Fibroblast of pulmonary artery (primary cell): ENCODE measurements around the gene ST7.

Source experiments
- DNase-seq: peaks from one replicate; pipeline ENCODE4 v3.0.0-alpha.2; 2010; ENCODE audit warnings: low read depth
- H3K4me3 ChIP-seq: replicated peaks from 2 replicates; pipeline ENCODE4 v1.5.1; 2011; ENCODE audit warnings: low read depth, mild to moderate bottlenecking, control low read depth, low read length, moderate library complexity
- TF ChIP-seq, protein P1 (sequence below): IDR thresholded peaks from 2 replicates; pipeline ENCODE4 v1.5.1; 2011; ENCODE audit warnings: mild to moderate bottlenecking, control low read depth, low read length, inconsistent platforms; ENCODE audit errors: missing control alignments

The ST7 gene

DNA sequence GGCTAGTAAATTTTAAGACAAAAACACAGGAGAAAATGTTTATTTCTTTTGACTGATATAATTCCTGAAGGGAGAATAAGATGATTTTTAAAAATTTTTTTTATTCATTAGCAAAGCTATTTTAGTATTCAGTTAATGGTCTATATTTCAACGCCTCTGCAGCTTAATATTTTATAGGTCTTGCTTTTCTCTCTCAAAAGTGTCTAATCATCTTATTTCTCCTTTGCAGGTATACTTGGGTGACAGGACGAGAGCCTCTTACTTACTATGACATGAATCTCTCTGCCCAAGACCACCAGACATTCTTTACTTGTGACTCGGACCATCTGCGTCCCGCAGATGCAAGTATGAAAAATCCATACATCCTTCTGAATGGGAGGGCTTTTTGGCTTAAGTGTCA is 177.0 kb downstream of the ST7 start:
- no peak overlapping the region for H3K4me3 ChIP-seq
- TF ChIP-seq, protein P1, sequence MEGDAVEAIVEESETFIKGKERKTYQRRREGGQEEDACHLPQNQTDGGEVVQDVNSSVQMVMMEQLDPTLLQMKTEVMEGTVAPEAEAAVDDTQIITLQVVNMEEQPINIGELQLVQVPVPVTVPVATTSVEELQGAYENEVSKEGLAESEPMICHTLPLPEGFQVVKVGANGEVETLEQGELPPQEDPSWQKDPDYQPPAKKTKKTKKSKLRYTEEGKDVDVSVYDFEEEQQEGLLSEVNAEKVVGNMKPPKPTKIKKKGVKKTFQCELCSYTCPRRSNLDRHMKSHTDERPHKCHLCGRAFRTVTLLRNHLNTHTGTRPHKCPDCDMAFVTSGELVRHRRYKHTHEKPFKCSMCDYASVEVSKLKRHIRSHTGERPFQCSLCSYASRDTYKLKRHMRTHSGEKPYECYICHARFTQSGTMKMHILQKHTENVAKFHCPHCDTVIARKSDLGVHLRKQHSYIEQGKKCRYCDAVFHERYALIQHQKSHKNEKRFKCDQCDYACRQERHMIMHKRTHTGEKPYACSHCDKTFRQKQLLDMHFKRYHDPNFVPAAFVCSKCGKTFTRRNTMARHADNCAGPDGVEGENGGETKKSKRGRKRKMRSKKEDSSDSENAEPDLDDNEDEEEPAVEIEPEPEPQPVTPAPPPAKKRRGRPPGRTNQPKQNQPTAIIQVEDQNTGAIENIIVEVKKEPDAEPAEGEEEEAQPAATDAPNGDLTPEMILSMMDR, result no peak
- DNase-seq, result no peak

GRCh38 chr7:117132321-117133120 is 179.2 kb downstream of the ST7 start:
- TF ChIP-seq, protein P1, result no peak
- H3K4me3 ChIP-seq, result no peak overlapping the region
- peak; percentile 86 for DNase-seq

- H3K4me3 ChIP-seq, result no peak overlapping the region
- DNase-seq, result no peak
- TF ChIP-seq, protein P1, result no peak
Measured at GRCh38 chr7:117133125-117133524, 179.8 kb downstream of the ST7 start.

DNA sequence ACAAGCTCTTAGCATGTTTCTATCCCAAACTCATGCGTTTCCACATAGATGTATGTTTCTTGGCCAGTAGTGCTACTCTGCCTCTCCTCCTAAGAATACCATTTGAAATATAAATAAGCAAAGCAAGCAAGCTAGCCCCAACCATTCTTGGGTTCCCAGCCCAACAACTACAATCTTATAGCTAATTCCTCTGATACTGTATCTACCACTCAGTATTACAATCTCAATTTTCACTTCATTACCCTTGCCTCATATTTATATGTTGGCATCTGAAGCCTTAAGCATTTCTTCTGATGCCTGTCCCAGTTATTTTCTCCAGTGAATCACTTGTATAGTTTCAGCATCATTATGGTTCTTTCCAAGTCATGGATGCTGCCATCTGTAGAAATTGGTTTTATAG is 181.1 kb downstream of the ST7 start:
- TF ChIP-seq, protein P1, result no peak
- no peak for DNase-seq
- H3K4me3 ChIP-seq, result no peak overlapping the region

DNA sequence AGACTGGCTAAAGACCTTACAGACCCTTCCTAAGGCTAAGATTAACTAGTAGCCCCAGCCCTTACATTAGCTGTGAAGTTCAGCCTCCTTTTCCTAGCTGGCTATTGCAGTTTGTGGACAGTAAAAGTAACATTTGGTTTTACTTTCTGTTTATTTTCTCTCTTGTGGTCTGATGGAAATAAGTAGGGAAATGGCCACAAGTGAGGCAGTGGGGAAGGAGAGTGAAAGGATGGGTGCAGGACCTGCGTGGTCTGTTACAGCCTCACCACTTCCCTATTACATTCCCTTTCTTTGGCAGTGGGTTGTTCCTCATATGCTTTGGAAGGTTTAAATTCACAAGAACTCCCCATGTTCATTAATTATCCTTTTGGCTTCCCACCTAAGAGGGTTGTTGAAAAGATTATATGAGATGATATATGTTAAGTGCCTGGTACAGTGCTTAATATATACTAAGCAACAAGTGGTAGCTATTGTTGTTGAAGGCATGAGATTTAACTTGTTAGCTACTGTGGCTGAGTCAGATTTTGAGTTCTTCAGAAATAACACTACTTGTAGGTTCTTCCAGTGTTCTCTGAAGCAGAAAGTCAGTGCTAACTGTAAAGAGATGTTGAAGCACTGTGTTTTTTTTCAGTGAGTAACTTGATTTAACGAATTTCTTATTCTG is 181.7 kb downstream of the ST7 start:
- no peak for DNase-seq
- no peak overlapping the region for H3K4me3 ChIP-seq
- TF ChIP-seq, protein P1, result no peak

- no peak for DNase-seq
- TF ChIP-seq, protein P1, result no peak
- H3K4me3 ChIP-seq, result no peak overlapping the region
Measured at GRCh38 chr7:117135553-117135891, 182.2 kb downstream of the ST7 start.

- DNase-seq, result no peak
- TF ChIP-seq, protein P1, result no peak
- H3K4me3 ChIP-seq, result no peak overlapping the region
Measured at GRCh38 chr7:117137868-117138267, 184.6 kb downstream of the ST7 start.
